NB4 (cell line): ENCODE measurements around the gene MBLAC1.
"Not testable (repeated sequence)": the region's sequence is repeated elsewhere in the genome, so short reads cannot be mapped to it uniquely, and the experiment has no call there.

Experiments
- DNase-seq: peaks from one replicate; pipeline ENCODE4 v3.0.0; 2010; ENCODE audit warnings: low read depth
- H3K4me3 ChIP-seq: one replicate; pipeline ENCODE4 v1.5.1; 2011; ENCODE audit warnings: mild to moderate bottlenecking, low read depth, low read length, moderate library complexity
- CTCF ChIP-seq: IDR thresholded peaks from one replicate; pipeline ENCODE4 v1.5.1; 2012; ENCODE audit warnings: low read depth, low read length
- MAX ChIP-seq: IDR thresholded peaks from 2 replicates; pipeline ENCODE4 v1.6.1; 2011; ENCODE audit warnings: low read depth, low read length
- MYC ChIP-seq: IDR thresholded peaks from 2 replicates; pipeline ENCODE4 v1.6.1; 2011; ENCODE audit warnings: low read depth, low read length
- POLR2A ChIP-seq: IDR thresholded peaks from 2 replicates; pipeline ENCODE4 v1.6.1; 2011; ENCODE audit warnings: mild to moderate bottlenecking; ENCODE audit not compliant: insufficient read length; ENCODE audit errors: extremely low read depth

Gene MBLAC1

GRCh38 chr7:100124301-100125230 lies 2.2 kb upstream of the MBLAC1 start:
- TF ChIP-seq CTCF: no peak
- TF ChIP-seq MAX: no peak
- TF ChIP-seq POLR2A: no peak
- TF ChIP-seq MYC: no peak
- DNase-seq: no peak
- H3K4me3 ChIP-seq: no peak overlapping the region

- H3K4me3 ChIP-seq: peak overlapping the region; percentile 96
- DNase-seq: no peak
- TF ChIP-seq POLR2A (no peak), CTCF (no peak), MAX (no peak), MYC (no peak)
Measured at GRCh38 chr7:100126239-100126930, 382 bp upstream of the MBLAC1 start.

DNA sequence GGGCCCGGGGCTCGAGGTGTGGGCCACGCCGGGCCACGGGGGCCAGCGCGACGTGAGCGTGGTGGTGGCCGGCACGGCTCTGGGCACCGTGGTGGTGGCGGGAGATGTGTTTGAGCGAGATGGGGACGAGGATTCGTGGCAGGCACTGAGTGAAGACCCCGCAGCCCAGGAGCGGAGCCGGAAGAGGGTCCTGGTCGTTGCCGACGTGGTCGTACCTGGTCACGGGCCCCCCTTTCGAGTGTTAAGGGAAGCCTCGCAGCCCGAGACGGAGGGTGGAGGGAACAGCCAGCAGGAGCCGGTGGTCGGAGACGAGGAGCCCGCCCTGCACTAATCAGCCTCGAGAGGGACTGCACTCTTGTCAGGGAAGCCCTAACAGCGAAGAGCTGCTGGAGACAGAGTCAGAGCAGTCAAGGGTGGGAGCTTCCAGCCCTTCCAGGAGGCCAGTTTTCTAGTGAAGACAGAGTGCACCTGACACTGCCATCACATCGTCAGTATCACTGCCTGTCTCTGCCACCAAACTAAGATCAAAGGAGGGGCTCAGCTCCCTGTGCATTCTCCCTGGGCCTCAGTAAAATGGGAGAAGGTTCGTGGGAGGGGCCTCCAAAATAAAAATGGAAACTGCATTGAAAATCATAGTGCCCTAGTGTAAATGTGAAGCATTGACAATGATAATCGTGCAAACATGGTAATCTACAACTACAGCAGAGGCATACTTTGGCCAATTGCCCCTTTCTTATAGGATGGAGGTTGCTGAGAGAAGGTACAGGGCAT lies 1.3 kb downstream of the MBLAC1 start:
- H3K4me3 ChIP-seq: peak overlapping the region; percentile 96
- no peak for TF ChIP-seq POLR2A
- no peak for TF ChIP-seq CTCF
- TF ChIP-seq MAX: no peak
- TF ChIP-seq MYC: no peak
- DNase-seq: peak; percentile 57

- TF ChIP-seq MYC (no peak), CTCF (no peak), POLR2A (no peak), MAX (no peak)
- DNase-seq: no peak
- no peak overlapping the region for H3K4me3 ChIP-seq
Measured at GRCh38 chr7:100128637-100128963, 1.8 kb downstream of the MBLAC1 start.

DNA sequence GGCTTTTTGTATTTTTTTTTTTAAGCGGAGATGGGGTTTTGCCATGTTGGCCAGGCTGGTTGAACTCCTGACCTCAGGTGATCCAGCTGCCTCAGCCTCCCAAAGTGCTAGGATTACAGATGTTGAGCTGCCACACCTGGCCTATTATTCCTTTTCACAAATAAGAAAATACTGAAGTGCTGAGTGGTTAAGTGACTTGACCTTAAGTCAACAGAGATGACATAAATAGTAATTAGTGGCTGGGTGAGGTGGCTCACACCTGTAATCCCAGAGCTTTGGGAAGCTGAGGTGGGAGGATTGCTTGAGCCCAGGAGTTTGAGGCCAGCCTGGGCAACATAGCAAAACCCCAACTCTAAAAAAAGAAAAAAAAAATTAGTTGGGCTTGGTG lies 3.4 kb downstream of the MBLAC1 start:
- H3K4me3 ChIP-seq, DNase-seq: not testable (repeated sequence)
